Measurements from ENCODE around the gene PAN3. TPM values are rescaled to one million over a fixed set of nuclear protein-coding genes. Genes with fewer than 3 reads are reported as not detected.

PAN3 gene
- total RNA-seq, 1 donor = 22.8 TPM

- no peak for TF ChIP-seq CTCF (IDR thresholded peaks at IDR 0.05; ENCODE audit: insufficient read depth, low read length)
- DNase-seq (ENCODE audit: low read depth) = no peak
- H3K4me3 ChIP-seq (ENCODE audit: low read depth, low read length) = no peak overlapping the region
Observed at GRCh38 chr13:28173793-28174192, 35.4 kb downstream of the PAN3 start.

- TF ChIP-seq CTCF (IDR thresholded peaks at IDR 0.05; ENCODE audit: insufficient read depth, low read length) = no peak
- H3K4me3 ChIP-seq (ENCODE audit: low read depth, low read length) = no peak overlapping the region
- no peak for DNase-seq (ENCODE audit: low read depth)
Observed at GRCh38 chr13:28177327-28177726, 39.0 kb downstream of the PAN3 start.

GRCh38 chr13:28177877-28178276, 39.5 kb downstream of the PAN3 start:
- no peak for TF ChIP-seq CTCF (IDR thresholded peaks at IDR 0.05; ENCODE audit: insufficient read depth, low read length)
- no peak overlapping the region for H3K4me3 ChIP-seq (ENCODE audit: low read depth, low read length)
- no peak for DNase-seq (ENCODE audit: low read depth)

- DNase-seq (ENCODE audit: low read depth) = no peak
- H3K4me3 ChIP-seq (ENCODE audit: low read depth, low read length) = no peak overlapping the region
- no peak for TF ChIP-seq CTCF (IDR thresholded peaks at IDR 0.05; ENCODE audit: insufficient read depth, low read length)
Observed at GRCh38 chr13:28179974-28180373, 41.6 kb downstream of the PAN3 start.

- peak; percentile 22 for DNase-seq (ENCODE audit: low read depth)
- no peak overlapping the region for H3K4me3 ChIP-seq (ENCODE audit: low read depth, low read length)
- TF ChIP-seq CTCF (IDR thresholded peaks at IDR 0.05; ENCODE audit: insufficient read depth, low read length) = no peak
Observed at GRCh38 chr13:28181413-28181812, 43.1 kb downstream of the PAN3 start.

- no peak overlapping the region for H3K4me3 ChIP-seq (ENCODE audit: low read depth, low read length)
- TF ChIP-seq CTCF (IDR thresholded peaks at IDR 0.05; ENCODE audit: insufficient read depth, low read length) = no peak
- DNase-seq (ENCODE audit: low read depth) = peak; percentile 7
Observed at GRCh38 chr13:28185256-28185655, 46.9 kb downstream of the PAN3 start.

GRCh38 chr13:28199089-28199488, 60.7 kb downstream of the PAN3 start:
- DNase-seq (ENCODE audit: low read depth) = no peak
- TF ChIP-seq CTCF (IDR thresholded peaks at IDR 0.05; ENCODE audit: insufficient read depth, low read length) = peak; percentile 24

More at GRCh38 chr13:28199089-28199488, 60.7 kb downstream of the PAN3 start:
- H3K4me3 ChIP-seq (ENCODE audit: low read depth, low read length) = no peak overlapping the region

Measured in fibroblast of the aortic adventitia (primary cell).